NCI-H345 treated with DMSO at 0.1 percent for 48 hours (cell line): ENCODE data around the gene TAX1BP3.

ENCODE experiments used
- DNase-seq: peaks from one replicate; lab custom pipeline; 2025; ENCODE audit not compliant: unreplicated experiment; lab: John Stamatoyannopoulos, UW

TAX1BP3 gene

GRCh38 chr17:3630781-3631180 is 37.6 kb downstream of the TAX1BP3 start:
- no peak for DNase-seq

- no peak for DNase-seq
Measured at GRCh38 chr17:3627769-3628167, 40.6 kb downstream of the TAX1BP3 start.

GRCh38 chr17:3626831-3627768 is 41.3 kb downstream of the TAX1BP3 start:
- no peak for DNase-seq

- DNase-seq, result no peak
Measured at GRCh38 chr17:3622977-3623594, 45.3 kb downstream of the TAX1BP3 start.

GRCh38 chr17:3621146-3621720 is 47.1 kb downstream of the TAX1BP3 start:
- no peak for DNase-seq

DNA sequence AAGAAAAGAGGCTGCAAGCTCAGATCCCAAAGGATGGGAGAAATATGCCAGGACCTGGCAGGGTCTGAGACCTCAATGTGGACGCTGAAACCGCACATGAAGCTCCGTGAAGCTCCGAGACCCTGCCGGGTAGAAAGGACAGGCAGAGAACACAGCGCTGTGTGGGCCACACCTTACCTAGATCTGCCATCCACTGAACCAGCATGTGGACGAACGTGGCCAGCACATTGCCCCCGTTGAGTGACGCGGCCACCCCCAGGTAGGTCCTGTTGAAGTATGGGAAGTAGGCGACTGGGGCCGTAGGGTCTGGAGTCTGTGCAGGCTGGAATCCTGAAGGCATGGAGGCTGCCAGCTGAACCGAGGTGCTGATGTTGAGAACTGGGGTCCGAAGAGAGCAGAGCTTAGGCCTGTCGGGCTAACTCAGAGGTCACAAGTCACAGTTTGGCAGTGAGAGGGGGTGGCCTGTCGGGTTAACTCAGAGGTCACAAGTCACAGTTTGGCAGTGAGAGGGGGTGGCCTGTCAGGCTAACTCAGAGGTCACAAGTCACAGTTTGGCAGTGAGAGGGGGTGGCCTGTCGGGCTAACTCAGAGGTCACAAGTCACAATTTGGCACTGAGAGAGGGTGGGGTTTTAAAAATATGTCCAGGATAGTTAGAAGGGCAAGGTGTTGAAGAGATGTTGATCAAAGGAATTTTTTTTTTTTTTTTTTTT is 53.1 kb downstream of the TAX1BP3 start:
- DNase-seq, result no peak

- no peak for DNase-seq
Measured at GRCh38 chr17:3613124-3613523, 55.3 kb downstream of the TAX1BP3 start.
